MCF 10A (cell line): ENCODE data around the gene PYGM. TPM values are rescaled to one million over a fixed set of nuclear protein-coding genes. Genes with fewer than 3 reads are reported as not detected.

ENCODE experiments used
- BruUV-seq: library from RNA; stranded (reverse); fragments of 400-500 nt; replicated peaks from 2 replicates; lab custom pipeline; 2021; lab: Mats Ljungman, UMichigan
- CTCF ChIA-PET: fragments of 300-600 bp; sonication (Branson Sonifier 250); formaldehyde crosslinking; extraction: SDS; loops from one replicate; lab custom pipeline; 2021; ENCODE audit warnings: antibody characterized with exemption, inconsistent platforms; lab: Yijun Ruan, JAX
- POLR2A ChIA-PET: fragments of 300-600, 350-650 bp; sonication (Branson Sonifier 250); formaldehyde crosslinking; extraction: SDS; loops from one replicate; lab custom pipeline; 2020; ENCODE audit warnings: antibody characterized with exemption, inconsistent platforms; lab: Yijun Ruan, JAX
- DNase-seq: peaks from one replicate; pipeline ENCODE4 v3.0.0-alpha.2; 2018; ENCODE audit not compliant: unreplicated experiment
- H3K27ac Mint-ChIP-seq: one replicate; pipeline ENCODE4 v1.8.0; 2022; ENCODE audit warnings: mild to moderate bottlenecking, low read depth, mixed read lengths; ENCODE audit not compliant: unreplicated experiment
- H3K27me3 Mint-ChIP-seq: one replicate; pipeline ENCODE4 v1.8.0; 2022; ENCODE audit warnings: mixed read lengths; ENCODE audit not compliant: insufficient read depth, unreplicated experiment
- H3K36me3 Mint-ChIP-seq: one replicate; pipeline ENCODE4 v1.8.0; 2022; ENCODE audit warnings: mild to moderate bottlenecking, moderate library complexity, mixed read lengths; ENCODE audit not compliant: insufficient read depth, unreplicated experiment
- H3K4me1 Mint-ChIP-seq: one replicate; pipeline ENCODE4 v1.8.0; 2022; ENCODE audit warnings: mixed read lengths; ENCODE audit not compliant: insufficient read depth, unreplicated experiment
- H3K4me3 Mint-ChIP-seq: one replicate; pipeline ENCODE4 v1.8.0; 2022; ENCODE audit warnings: mild to moderate bottlenecking, moderate library complexity, mixed read lengths; ENCODE audit not compliant: unreplicated experiment
- H3K9me3 Mint-ChIP-seq: one replicate; pipeline ENCODE4 v1.8.0; 2022; ENCODE audit warnings: mixed read lengths; ENCODE audit not compliant: unreplicated experiment
- intact Hi-C: fragments of 100-400 bp; cut with micrococcal nuclease; formaldehyde crosslinking; loops from 2 replicates; pipeline ENCODE4 v1.14.1; 2022
- total RNA-seq: library from RNA; stranded (reverse); gene quantifications from 2 replicates; pipeline ENCODE4 v1.2.3, GENCODE V29; 2022
- TF ChIP-seq, protein P1 (sequence below): fragments of 200-600 bp; IDR thresholded peaks from one replicate; pipeline ENCODE4 v1.8.0; 2022; ENCODE audit warnings: antibody characterized with exemption, mild to moderate bottlenecking; ENCODE audit not compliant: unreplicated experiment

PYGM gene
- total RNA-seq, 1 experiment from 2014 or later: 0.09 TPM

DNA sequence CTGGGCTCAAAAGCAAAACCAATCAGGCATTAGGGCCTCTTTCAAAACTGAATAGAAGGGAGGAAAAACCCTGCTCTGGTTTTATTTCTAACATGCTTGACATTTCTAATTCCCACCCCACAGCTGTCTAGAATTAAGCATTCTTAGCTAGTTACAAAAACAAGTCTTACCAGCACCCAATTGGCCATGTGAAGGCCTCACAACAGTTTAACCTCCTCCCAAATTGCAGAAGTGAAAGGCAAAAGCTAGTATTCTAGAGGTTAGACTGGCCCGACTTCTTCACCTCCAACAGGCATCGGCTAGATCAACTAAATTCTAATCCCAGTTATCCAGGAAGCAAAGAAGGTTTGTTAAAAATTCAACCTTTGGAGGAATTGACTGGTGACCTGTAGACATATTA is 12.1 kb upstream of the PYGM start:
- CTCF ChIA-PET: interaction anchor here (0.5 to 2.7 kb wide), 3 partner anchors 28 to 1891 kb away, joined by 3 to 9 read pairs (median 4); partner anchors contain the start of genes RASGRP2 and SLC3A2
- intact Hi-C loops: no loop called here

GRCh38 chr11:64770120-64770519 is 10.3 kb upstream of the PYGM start:
- ChIA-PET POLR2A (interaction anchor here (9.8 kb wide), 1 partner anchor 8 kb away, joined by 86 read pairs; the partner anchor contains the start of gene PYGM), CTCF (interaction anchor here (0.6 to 2.7 kb wide), 3 partner anchors 9 to 73 kb away, joined by 3 to 9 read pairs (median 3); partner anchors contain the start of gene RASGRP2)
- Mint-ChIP-seq H3K4me1 (peaks cover 7% of the 10 kb centered on the region), H3K27me3 (no peaks in the 10 kb centered on the region), H3K4me3 (no peak overlapping the region), H3K9me3 (no peaks in the 10 kb centered on the region), H3K27ac (no peak overlapping the region), H3K36me3 (peaks cover 100% of the 10 kb centered on the region)
- no TSS peak for BruUV-seq
- intact Hi-C loops: no loop called here
- TF ChIP-seq, protein P1, sequence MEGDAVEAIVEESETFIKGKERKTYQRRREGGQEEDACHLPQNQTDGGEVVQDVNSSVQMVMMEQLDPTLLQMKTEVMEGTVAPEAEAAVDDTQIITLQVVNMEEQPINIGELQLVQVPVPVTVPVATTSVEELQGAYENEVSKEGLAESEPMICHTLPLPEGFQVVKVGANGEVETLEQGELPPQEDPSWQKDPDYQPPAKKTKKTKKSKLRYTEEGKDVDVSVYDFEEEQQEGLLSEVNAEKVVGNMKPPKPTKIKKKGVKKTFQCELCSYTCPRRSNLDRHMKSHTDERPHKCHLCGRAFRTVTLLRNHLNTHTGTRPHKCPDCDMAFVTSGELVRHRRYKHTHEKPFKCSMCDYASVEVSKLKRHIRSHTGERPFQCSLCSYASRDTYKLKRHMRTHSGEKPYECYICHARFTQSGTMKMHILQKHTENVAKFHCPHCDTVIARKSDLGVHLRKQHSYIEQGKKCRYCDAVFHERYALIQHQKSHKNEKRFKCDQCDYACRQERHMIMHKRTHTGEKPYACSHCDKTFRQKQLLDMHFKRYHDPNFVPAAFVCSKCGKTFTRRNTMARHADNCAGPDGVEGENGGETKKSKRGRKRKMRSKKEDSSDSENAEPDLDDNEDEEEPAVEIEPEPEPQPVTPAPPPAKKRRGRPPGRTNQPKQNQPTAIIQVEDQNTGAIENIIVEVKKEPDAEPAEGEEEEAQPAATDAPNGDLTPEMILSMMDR: no peak
- no peak for DNase-seq

More for the DNA sequence above, 12.1 kb upstream of the PYGM start:
- Mint-ChIP-seq H3K4me3 (no peak overlapping the region), H3K9me3 (no peaks in the 10 kb centered on the region), H3K4me1 (peaks cover 14% of the 10 kb centered on the region), H3K36me3 (peaks cover 100% of the 10 kb centered on the region), H3K27ac (no peak overlapping the region), H3K27me3 (no peaks in the 10 kb centered on the region)
- TF ChIP-seq, protein P1: no peak
- DNase-seq: no peak
- POLR2A ChIA-PET: interaction anchor here (0.6 to 9.8 kb wide), 2 partner anchors 10 to 352 kb away, joined by 3 to 86 read pairs; partner anchors contain the start of gene PYGM
- BruUV-seq: no TSS peak

DNA sequence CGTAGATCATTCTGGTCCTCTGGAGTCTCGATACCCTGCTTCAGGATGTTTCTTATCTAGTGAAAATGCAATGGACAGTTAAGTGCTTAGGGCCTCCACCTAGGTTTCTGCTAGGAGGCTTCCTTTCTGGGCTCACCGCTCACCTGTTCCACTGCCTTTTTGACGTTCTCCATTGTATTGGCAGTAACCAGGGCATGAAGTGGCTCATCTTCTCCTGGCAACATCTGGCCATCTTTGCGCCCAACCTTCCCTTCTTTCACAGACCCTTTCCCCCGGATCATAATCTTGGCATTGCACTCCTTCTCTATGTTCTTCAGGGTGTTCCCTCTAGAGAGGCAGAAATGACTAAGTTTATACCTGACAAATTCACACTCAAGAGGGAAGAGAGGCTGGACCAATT is 9.5 kb upstream of the PYGM start:
- TSS peak; percentile 3 for BruUV-seq
- no peaks in the 10 kb centered on the region for H3K9me3 Mint-ChIP-seq
- intact Hi-C loops: no loop called here
- ChIA-PET CTCF (interaction anchor here (0.6 kb wide), 1 partner anchor 74 kb away, joined by 3 read pairs; no protein-coding TSS in a partner anchor), POLR2A (interaction anchor here (1.0 kb wide), 1 partner anchor 9 kb away, joined by 3 read pairs; no protein-coding TSS in a partner anchor)
- H3K27ac Mint-ChIP-seq: no peak overlapping the region
- H3K4me3 Mint-ChIP-seq: no peak overlapping the region
- no peak for DNase-seq
- peaks cover 100% of the 10 kb centered on the region for H3K36me3 Mint-ChIP-seq
- TF ChIP-seq, protein P1: no peak
- H3K27me3 Mint-ChIP-seq: no peaks in the 10 kb centered on the region
- peaks cover 7% of the 10 kb centered on the region for H3K4me1 Mint-ChIP-seq

DNA sequence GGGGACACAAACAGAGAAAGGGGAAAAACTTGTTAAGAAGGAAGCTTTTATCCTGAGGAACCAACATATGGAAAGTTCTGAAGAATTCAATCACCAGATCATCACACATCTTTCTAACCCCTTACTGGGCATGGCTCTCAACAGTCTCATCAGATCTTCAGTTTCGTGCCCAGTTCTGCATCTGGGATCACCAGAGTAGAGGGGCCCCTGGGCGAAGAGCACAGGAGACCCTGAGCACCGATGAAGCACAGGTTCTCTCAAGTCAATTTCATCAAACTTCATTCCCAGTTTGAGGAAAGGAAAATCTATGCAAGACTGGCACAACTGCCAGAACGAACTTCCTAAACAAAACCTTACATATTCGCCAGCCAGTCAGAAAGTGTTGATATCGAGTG is 8.5 kb upstream of the PYGM start:
- no TSS peak for BruUV-seq
- TF ChIP-seq, protein P1: no peak
- CTCF ChIA-PET: interaction anchor here (0.6 to 1.9 kb wide), 8 partner anchors 8 to 149 kb away, joined by 3 to 15 read pairs (median 3); no protein-coding TSS in a partner anchor

More for the DNA sequence above, 8.5 kb upstream of the PYGM start:
- Mint-ChIP-seq H3K4me3 (no peak overlapping the region), H3K4me1 (peaks cover 7% of the 10 kb centered on the region), H3K9me3 (no peaks in the 10 kb centered on the region), H3K36me3 (peaks cover 99% of the 10 kb centered on the region), H3K27me3 (no peaks in the 10 kb centered on the region), H3K27ac (no peak overlapping the region)
- no peak for DNase-seq
- intact Hi-C loops: no loop called here
- POLR2A ChIA-PET: interaction anchor here (1.0 kb wide), 1 partner anchor 10 kb away, joined by 3 read pairs; no protein-coding TSS in a partner anchor
